Measurements from ENCODE around the gene C1orf116. TPM values are rescaled to one million over a fixed set of nuclear protein-coding genes. Genes with fewer than 3 reads are reported as not detected.

Gene C1orf116
- total and polyA plus RNA-seq, 10 of the 15 experiments (the other 5 are each of a cell fraction or from before 2014, with no cell fraction given), result 0.01 to 0.08 TPM; not detected in 8

- TF ChIP-seq RELB (IDR thresholded peaks at IDR 0.05; ENCODE audit: low read depth), result 0 out of 2 replicates have a peak, but pooled peaks have one; percentile 33
- no peak for TF ChIP-seq STAT1 (conservative IDR thresholded peaks at IDR 0.05)
- no peak for TF ChIP-seq SREBF1 (IDR thresholded peaks at IDR 0.05; ENCODE audit: low read length)
- TF ChIP-seq HSF1 (IDR thresholded peaks at IDR 0.05; ENCODE audit: low read depth, low read length), result no peak
- TF ChIP-seq CUX1 (IDR thresholded peaks at IDR 0.05; ENCODE audit: insufficient replicate concordance, low read depth, low read length), result no peak
- TF ChIP-seq ZSCAN29 (IDR thresholded peaks at IDR 0.05), result no peak
- no peak for TF ChIP-seq POLR2A (IDR thresholded peaks at IDR 0.05; ENCODE audit: low read depth, low read length)
- no peak for TF ChIP-seq POU2F2 (IDR thresholded peaks at IDR 0.05; ENCODE audit: borderline replicate concordance, low read depth, low read length)
- TF ChIP-seq TCF7 (IDR thresholded peaks at IDR 0.05; ENCODE audit: borderline replicate concordance), result no peak
- TF ChIP-seq IRF4 (IDR thresholded peaks at IDR 0.05; ENCODE audit: low read depth, low read length), result no peak
- no peak for TF ChIP-seq TBL1XR1 (IDR thresholded peaks at IDR 0.05; ENCODE audit: low read depth, low read length)
- TF ChIP-seq E4F1 (IDR thresholded peaks at IDR 0.05; ENCODE audit: borderline replicate concordance, partially characterized antibody), result no peak
- no peak for TF ChIP-seq CBX5 (IDR thresholded peaks at IDR 0.05; ENCODE audit: low read depth)
- TF ChIP-seq TCF3 (IDR thresholded peaks at IDR 0.05; ENCODE audit: borderline replicate concordance, insufficient read depth, low read depth, low read length), result 0 out of 2 replicates have a peak, but pooled peaks have one; percentile 29
- no peak for TF ChIP-seq ATF3 (IDR thresholded peaks at IDR 0.05; ENCODE audit: borderline replicate concordance, extremely low read depth, low read depth, low read length)
- no peak for TF ChIP-seq MXI1 (IDR thresholded peaks at IDR 0.05; ENCODE audit: low read depth, low read length)
- no peak for TF ChIP-seq TCF12 (IDR thresholded peaks at IDR 0.05; ENCODE audit: low read depth, low read length)
- TF ChIP-seq MEF2B (IDR thresholded peaks at IDR 0.05; ENCODE audit: partially characterized antibody, poor library complexity, severe bottlenecking), result no peak
Observed at GRCh38 chr1:206979379-206980043, 53.0 kb downstream of the C1orf116 start (continued).
